GM19240 (cell line): ENCODE measurements around the gene JUP.
A peak's percentile ranks its signal among the peaks of the same experiment; 100 is the strongest.
"Not testable (repeated sequence)": the region's sequence is repeated elsewhere in the genome, so short reads cannot be mapped to it uniquely, and the experiment has no call there.

Experiments used
- DNase-seq: peaks from one replicate; pipeline ENCODE4 v3.0.0; 2011; ENCODE audit warnings: low spot score; ENCODE audit not compliant: insufficient read length

Gene JUP

DNA sequence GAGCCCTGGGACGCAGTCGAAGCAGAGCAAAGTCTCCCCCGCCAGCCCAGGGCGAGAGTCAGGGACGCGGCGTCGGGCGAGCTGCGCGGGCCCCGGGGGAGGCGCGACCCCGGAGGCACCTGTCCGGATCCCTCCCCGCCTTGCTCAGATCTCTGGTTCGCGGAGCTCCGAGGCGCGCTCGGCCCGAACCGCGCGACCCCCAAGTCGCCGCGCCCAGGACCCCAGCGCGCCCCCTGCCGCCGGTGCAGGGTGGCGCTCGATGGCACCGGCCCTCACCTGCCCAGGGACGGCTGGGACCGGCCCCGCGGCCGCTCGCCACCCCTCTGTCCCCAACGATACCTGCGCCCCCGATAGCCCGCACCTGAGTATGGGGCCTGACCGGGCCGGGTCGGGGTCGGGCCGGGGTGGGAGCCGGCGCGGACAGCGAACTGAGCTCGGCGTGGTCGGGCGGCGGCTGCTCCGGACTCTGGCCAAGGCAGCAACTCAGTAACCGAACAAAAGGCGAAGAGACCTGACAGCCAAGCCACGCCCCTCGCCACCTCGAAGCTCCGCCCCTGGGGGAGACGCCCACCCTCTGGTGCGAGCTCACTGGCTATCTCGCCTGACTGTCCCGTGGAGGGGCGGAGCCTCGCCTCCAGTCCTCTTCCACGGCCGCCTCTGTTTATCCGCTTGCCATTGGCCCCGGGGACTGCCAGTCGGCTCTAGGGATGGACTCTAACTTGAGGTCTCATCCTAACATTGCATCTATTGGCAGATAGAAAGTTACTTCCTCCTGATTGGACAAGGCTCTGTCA, at the start of gene JUP:
Gene JUP (minus strand): TSS at position 485 of the 794 bp plus-strand sequence. CDS start 14,857 bp downstream, outside the sequence.
- peak; percentile 94 for DNase-seq

DNA sequence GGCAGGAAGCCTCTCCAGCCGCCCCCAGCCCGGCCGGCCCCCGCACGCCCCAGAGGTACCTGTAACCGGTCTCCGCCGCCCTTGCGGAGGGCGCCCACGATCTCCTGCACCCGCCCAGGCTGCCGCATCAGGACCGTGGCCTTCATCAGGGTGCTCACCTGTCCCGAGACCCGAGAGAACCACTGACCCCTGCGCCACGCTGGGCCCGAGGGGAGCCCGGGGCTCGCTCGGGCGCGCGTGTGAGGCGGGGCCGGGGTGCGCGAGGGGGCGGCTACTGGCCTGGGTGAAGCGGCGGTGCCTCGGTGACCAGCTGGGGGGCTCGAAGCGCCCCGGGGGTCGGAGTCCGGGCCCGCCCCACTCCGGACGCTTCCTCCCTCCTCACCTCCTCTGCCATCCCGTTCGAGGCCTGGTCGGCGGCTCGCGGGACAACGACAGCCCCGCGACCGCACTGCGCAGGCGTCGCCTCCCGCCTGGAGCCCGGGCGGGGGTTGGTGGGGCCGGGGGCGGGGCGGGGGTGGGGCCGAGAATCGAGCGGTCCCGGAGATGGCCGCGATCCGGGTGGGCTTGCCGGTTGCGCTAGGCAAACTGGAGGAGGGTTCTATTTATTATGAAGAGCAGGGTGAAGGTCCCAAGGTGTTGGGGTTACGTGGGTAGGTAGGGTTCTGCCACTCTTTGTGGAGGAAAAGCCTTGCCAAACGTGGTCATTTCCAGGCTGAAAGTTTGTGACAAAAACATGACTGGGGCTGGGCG, 49.5 kb upstream of the JUP start, which contains the start of gene NT5C3B:
Gene NT5C3B (minus strand): TSS at position 433 of the 750 bp plus-strand sequence. CDS start 39 bp downstream, at position 394.
- DNase-seq: peak; percentile 51

DNA sequence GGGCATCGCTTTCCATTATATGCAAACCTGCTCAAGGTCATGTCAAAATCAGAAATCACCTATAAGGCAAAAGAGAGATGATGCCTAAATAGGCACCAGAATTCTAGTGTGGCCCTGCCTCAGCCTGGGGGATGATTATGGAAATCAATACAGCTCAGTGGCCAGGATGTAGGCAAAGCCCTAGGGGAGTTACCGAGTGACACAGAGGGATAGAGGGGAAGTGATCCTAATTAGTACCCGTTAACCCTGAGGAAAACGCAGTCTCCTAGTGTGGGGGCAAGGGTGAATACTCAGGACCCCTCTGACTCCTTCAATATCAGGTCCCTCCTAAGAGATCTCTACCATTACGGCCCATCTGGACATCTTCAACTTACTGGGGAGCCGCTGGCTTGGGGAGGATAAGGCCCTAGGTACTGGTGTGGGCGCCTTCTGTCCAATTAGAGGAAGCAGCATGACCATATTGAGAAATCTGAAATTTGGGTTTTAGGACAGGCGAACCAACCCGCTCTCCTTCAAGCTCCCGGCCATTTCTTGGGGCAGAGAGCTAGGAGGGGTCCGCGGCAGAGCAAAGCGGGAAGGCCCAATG, 48.8 kb upstream of the JUP start:
- peak; percentile 39 for DNase-seq

DNA sequence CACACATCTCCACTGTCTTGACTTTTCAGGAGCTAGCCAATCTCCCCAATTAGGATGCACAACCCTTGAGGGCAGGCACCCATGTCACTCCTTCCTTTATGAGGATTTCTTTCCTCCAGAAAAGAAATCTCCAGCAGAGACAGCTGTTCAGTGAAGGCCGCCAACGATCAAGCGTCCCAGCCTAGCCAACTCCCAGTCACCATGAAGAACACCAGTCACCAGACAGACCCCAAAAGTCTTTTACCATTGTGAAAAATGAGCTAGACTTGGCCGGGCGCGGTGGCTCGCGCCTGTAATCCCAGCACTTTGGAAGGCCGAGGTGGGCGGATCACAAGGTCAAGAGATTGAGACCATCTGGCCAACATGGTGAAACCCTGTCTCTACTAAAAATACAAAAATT, 43.5 kb upstream of the JUP start:
- DNase-seq: not testable (repeated sequence)

DNA sequence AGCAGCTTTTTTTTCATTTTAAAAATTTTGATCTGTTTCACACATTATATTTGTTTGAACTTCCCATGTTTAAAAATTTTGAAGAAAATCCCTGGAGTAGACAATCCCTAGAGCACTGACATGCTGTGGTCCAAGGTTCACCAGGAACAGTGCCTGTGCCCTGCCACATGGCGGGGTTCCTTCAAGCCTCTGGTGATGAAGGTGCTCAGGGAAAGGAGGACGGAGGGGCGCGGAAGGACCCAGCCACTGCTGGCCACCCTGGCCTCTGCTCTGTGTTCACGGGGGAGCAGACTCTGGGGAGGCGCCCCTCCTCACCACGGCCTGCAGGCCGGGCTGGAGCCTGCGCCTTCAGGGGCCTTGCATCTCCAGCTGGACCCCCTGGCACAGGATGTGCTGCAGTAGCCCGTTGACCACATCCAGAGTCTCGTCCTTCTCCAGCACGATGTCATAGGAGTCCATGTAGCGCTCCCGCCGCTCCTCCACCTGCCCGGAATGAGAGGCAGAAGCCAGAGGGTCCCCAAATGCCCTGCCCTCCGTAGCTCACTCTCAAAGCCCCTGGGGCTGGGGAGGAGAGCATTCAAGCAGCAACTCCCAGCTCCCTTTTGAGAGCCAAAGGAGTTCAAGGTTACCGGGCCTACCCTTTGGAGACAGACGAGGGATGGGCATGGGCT, 38.8 kb upstream of the JUP start:
- no peak for DNase-seq

DNA sequence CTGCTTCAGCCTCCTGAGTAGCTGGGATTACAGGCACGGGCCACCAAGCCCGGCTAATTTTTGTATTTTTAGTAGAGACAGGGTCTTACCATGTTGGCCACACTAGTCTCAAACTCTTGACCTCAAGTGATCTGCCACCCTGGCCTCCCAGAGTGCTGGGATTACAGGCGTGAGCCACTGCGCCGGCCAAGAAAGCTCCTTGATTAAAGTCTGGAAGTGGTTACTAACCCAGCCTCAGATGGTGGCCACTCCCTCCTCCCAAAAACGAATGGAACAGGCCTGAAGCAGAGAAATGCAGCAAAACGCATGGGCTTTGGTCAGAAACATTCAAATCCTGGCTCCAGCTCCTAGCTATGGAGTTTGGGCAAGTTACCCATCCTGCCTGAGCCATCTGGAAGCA, 37.6 kb upstream of the JUP start:
- no peak for DNase-seq

DNA sequence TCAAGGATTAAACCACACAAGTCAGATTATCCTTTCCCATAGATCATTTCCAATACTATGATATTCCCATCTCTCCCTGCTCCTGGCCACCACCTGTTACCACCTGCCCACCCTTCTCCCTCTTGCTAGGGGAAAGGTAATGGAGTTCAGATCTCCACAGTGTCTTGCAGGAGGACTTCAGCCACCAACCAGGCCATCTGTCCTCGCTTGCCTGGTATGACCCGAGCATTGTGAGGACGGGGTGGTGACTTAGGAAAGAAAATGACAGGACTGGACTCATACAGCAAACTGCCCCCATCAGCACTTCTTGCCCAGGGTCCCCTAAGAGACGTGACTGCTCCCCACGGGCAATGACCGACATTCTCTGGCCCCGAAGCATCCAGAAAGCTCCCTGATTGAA, 37.1 kb upstream of the JUP start:
- no peak for DNase-seq

DNA sequence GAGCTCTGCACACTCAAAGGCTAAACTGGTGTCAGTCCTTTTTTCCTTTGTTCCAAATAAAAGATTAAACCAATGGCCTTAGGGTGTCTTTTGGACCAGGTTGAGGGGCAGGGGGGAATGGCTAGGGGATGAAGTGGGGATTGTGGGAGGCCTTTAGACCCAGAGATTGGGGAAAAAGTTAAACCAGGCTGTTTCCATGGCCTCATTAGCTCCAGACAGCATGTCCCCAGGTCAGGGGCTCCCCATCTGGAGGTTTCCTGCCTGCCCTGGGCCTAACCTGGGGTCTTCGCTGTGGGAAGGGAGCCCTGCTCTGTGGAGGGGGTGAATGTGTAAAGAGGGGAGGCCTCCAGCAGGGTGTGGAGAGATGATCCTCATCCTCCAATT, 36.6 kb upstream of the JUP start:
- DNase-seq: no peak

DNA sequence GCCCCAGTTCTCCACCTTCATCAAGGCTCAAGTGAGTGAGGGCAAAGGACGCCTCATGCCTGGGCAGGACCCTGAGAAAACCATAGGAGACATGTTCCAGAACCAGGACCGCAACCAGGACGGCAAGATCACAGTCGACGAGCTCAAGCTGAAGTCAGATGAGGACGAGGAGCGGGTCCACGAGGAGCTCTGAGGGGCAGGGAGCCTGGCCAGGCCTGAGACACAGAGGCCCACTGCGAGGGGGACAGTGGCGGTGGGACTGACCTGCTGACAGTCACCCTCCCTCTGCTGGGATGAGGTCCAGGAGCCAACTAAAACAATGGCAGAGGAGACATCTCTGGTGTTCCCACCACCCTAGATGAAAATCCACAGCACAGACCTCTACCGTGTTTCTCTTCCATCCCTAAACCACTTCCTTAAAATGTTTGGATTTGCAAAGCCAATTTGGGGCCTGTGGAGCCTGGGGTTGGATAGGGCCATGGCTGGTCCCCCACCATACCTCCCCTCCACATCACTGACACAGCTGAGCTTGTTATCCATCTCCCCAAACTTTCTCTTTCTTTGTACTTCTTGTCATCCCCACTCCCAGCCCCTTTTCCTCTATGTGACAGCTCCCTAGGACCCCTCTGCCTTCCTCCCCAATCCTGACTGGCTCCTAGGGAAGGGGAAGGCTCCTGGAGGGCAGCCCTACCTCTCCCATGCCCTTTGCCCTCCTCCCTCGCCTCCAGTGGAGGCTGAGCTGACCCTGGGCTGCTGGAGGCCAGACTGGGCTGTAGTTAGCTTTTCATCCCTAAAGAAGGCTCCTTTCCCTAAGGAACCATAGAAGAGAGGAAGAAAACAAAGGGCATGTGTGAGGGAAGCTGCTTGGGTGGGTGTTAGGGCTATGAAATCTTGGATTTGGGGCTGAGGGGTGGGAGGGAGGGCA, 36.0 kb upstream of the JUP start:
- no peak for DNase-seq

DNA sequence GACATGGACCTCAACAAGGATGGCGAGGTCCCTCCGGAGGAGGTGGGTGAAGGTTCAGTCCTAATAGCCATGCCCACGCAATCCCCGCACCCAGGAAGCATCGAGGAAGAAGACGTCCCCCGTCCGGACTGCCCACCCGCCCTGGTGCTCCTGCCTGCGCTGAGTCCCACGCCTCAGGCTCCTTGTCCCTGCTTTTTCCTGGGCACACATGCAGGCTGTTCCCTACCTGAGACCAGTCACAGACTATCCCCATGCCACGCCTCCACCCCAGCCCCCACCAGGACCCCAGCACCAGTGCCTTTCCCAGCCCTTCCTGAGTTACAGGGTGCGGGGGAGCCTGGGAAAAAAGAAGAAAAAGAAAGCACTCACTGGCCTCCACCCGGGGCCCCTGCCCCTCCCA, 35.3 kb upstream of the JUP start:
- no peak for DNase-seq

DNA sequence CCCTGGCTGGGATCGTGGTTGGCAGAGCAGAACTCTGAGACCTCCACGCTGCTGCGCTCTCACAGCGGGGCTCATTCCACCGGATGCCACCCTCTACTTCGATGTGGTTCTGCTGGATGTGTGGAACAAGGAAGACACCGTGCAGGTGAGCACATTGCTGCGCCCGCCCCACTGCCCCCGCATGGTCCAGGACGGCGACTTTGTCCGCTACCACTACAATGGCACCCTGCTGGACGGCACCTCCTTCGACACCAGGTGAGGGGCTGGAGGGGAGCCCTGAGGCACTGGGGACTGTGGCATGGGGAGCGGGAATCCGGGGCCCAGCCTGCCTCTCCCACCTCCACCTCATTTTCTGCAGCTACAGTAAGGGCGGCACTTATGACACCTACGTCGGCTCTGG, 31.5 kb upstream of the JUP start:
- no peak for DNase-seq

DNA sequence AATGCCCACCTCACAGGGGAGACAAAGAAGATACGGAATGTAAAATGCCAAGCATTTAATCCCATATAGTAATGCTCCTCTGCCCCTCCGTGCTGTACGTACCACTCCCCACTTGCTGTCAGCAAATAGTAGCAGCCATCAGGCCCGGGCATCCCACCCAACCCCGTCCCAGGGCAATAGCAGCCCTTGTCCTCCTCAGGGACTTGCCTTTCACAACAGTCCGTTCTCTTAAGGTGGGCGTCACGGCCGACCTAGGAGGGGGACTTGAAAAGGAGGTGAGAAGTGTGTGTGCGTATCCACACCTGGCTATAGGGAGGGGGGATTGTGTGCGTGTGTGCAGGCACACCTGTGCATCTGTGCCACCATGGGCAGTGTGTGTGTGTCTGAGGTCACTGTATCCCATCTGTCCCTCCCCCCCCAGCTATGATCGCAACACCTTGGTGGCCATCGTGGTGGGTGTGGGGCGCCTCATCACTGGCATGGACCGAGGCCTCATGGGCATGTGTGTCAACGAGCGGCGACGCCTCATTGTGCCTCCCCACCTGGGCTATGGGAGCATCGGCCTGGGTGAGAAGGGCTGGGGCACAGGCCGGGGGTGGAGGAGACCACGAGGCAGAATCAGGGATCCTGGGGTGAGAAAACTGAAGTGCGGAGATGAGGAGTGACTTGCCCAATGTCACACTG, 30.3 kb upstream of the JUP start:
- DNase-seq: no peak

DNA sequence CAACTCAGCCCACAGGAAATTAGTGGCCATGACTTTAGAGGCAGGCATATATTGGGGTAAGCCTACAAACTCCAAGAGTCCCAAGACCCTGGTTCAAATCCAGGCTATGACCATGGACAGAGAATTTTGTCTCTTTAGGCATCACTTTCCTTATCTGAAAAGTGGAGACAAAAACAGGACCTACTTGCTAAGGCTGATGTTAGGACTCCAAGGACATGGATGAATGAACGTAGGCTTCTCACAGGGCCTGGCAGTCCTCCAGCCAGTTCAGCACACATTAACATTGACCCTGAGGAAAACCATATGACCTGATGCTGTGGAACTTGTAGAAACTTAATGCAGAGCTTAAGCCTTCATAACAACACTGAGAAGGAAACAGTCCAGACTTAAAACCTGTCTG, 27.7 kb upstream of the JUP start:
- DNase-seq: no peak

DNA sequence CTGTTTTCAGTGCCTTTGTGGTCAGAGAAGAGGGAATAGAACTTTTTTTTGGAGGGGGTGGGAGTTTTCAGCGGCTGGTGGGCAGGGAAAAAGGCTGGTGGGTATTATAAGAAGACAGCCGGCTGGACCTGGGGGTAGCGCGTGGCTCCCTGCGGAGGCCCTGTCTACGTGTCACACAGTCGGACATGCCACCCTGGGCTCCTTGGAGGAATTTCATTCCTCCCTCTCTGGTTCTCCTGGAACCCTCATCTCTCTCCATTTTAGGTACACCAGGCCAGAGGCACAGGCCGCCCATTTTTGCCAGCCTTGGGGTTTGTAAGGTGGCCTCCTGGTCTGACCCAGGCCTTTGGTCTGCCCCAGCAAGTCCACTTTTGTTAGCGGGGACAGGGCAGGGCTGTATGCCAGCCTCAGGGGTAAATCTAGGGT, 27.2 kb upstream of the JUP start:
- DNase-seq: no peak

DNA sequence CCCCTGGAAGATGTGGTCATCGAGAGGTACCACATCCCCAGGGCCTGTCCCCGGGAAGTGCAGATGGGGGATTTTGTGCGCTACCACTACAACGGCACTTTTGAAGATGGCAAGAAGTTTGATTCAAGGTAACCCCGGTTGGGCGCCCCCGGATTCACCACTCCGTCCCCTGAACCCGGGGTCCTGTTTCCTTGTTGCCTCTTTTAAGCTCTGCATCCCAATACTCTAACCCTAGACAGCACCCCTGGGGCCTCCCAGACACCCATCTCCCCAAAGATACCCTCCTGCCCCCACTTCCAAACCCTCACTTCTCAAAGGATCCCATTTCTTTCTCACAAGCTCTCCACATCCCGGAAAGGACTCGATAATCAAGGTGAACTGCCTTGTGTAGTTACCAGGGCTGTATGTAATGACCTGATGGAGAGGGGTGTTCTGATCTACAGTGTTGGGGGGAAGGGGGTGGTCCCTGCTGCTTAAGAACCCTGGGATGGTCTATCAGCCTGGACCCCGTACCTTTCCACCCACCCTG, 26.7 kb upstream of the JUP start:
- no peak for DNase-seq

DNA sequence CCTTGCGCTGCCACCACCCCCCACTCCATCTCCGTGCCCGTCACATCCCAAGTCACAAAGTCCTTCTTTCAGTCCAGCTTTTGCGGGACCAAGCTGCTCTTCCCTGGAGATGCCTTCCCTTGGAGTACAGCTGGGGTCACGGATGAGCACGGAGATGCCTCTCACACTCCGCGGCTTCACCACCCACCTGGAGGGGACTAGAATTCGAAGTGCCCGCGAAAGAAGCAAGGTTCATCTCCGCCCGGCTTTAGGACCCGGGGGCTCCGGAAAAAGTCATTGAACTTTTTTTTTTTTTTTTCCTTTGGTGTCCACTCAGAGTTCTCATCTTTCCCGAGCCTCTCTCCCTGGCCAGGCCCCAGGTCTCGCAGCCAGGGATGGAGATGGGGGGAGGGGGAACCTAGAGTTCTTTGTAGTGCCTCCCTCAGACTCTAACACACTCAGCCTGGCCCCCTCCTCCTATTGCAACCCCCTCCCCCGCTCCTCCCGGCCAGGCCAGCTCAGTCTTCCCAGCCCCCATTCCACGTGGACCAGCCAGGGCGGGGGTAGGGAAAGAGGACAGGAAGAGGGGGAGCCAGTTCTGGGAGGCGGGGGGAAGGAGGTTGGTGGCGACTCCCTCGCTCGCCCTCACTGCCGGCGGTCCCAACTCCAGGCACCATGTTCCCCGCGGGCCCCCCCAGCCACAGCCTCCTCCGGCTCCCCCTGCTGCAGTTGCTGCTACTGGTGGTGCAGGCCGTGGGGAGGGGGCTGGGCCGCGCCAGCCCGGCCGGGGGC, 26.1 kb upstream of the JUP start, which contains the start of gene FKBP10:
Gene FKBP10 (plus strand): TSS at position 624 of the 771 bp plus-strand sequence. CDS start 31 bp downstream, at position 655.
- no peak for DNase-seq

DNA sequence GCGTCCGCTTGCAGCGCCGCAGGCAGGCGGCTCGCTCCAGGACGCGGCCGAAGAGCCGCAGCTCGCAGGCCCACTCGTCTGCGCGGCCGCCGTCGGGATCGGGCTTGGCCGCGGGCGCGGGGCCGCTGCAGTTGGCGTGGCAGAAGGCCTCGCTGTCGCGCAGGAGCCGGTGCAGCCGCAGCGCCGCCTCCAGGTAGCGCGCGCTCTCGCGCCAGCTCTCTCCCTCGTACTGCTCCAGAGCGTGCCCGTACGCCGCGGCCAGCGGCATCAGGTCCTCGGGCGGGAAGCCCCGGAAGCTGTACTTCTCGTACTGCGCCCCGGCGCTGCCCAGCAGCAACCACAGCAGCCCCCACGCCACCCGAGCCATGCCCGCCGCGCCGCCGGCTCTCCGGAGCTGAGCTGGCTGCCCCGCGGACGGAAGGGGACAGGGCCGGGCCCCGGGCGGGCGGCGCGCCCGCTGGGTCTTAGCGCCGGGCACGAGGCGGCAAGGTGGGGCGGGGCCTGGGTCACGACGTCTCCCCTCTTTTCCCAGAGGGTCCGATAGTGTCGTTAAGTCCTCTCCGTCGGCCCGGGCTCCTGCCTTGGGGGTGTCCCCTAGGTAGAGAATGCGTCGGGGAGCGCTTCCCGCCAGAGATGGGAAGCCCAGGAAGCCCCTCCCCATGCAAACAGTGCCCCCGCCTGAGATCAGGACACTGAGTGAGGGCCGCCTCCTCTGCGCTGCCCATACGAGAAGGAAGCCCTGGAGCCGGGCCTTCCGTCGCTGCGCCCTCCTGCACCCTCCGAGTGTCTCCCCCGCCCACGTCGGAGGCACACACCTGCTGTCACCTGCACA, 25.3 kb upstream of the JUP start, which contains the start of gene P3H4:
Gene P3H4 (minus strand): TSS at position 401 of the 832 bp plus-strand sequence. CDS start 34 bp downstream, at position 367.
- peak; percentile 67 for DNase-seq
